CD4-positive, alpha-beta T cell (primary cell): Measurements from ENCODE around the gene TNIK. TPM values are rescaled to one million over a fixed set of nuclear protein-coding genes. Genes with fewer than 3 reads are reported as not detected.

Experiments
- ATAC-seq: fragments of 200-7000 bp; cut with Tn5 transposase; one replicate; pipeline ENCODE4 v1.10.0; 2022; ENCODE audit warnings: mild to moderate bottlenecking; ENCODE audit not compliant: poor library complexity
- CTCF ChIA-PET: fragments of 350-600 bp; sonication (Branson Sonifier 250); formaldehyde crosslinking; loops from one replicate; lab custom pipeline; 2021; ENCODE audit warnings: antibody characterized with exemption, inconsistent platforms; lab: Charles Lee
- POLR2A ChIA-PET: fragments of 350-600 bp; sonication (Branson Sonifier 250); formaldehyde crosslinking; loops from one replicate; lab custom pipeline; 2021; ENCODE audit warnings: antibody characterized with exemption, inconsistent platforms; lab: Charles Lee
- DNase-seq, 14 experiments: peaks; one replicate each; pipeline ENCODE4 v3.0.0-alpha.2; 2013 to 2020; ENCODE audit warnings: mixed read lengths in 2 of 14
- H3K27ac ChIP-seq, 2 donors: one replicate each; pipeline versions ENCODE4 v1.5.1 to v1.7.0; 2013; ENCODE audit warnings: low read length in 2 of 2, low read depth in 1 of 2, mild to moderate bottlenecking in 1 of 2
- H3K27me3 ChIP-seq, 2 experiments: 1 replicate in 1 of 2; 2 replicates in 1 of 2; pipeline versions ENCODE4 v1.6.1 to v1.7.0; 2013; ENCODE audit warnings: low read length in 2 of 2, control low read depth in 1 of 2, mild to moderate bottlenecking in 1 of 2, moderate library complexity in 1 of 2; ENCODE audit not compliant: insufficient read depth in 2 of 2, control insufficient read depth in 1 of 2
- H3K36me3 ChIP-seq: one replicate; pipeline ENCODE4 v1.6.1; 2013; ENCODE audit warnings: low read length, control low read depth; ENCODE audit not compliant: insufficient read depth
- H3K4me1 ChIP-seq: one replicate; pipeline ENCODE4 v1.6.1; 2013; ENCODE audit warnings: low read length, control low read depth; ENCODE audit not compliant: insufficient read depth
- H3K4me3 ChIP-seq: one replicate; pipeline ENCODE4 v1.5.1; 2013; ENCODE audit warnings: mild to moderate bottlenecking, low read length, moderate library complexity
- H3K9me3 ChIP-seq, 2 experiments: 1 replicate in 1 of 2; 2 replicates in 1 of 2; pipeline versions ENCODE4 v1.6.1 to v1.7.0; 2013; ENCODE audit warnings: low read length in 2 of 2, mild to moderate bottlenecking in 2 of 2, control low read depth in 1 of 2, moderate library complexity in 1 of 2; ENCODE audit not compliant: control insufficient read depth in 1 of 2, insufficient read depth in 1 of 2
- H3K27ac Mint-ChIP-seq: one replicate; pipeline ENCODE4 v1.8.0; 2020; ENCODE audit warnings: mixed read lengths
- H3K27me3 Mint-ChIP-seq: one replicate; pipeline ENCODE4 v1.8.0; 2021; ENCODE audit warnings: mixed read lengths
- H3K36me3 Mint-ChIP-seq: one replicate; pipeline ENCODE4 v1.8.0; 2021; ENCODE audit warnings: low read depth, mixed read lengths
- H3K4me1 Mint-ChIP-seq: one replicate; pipeline ENCODE4 v1.8.0; 2021; ENCODE audit warnings: low read depth, mixed read lengths
- H3K4me3 Mint-ChIP-seq: one replicate; pipeline ENCODE4 v1.8.0; 2020; ENCODE audit warnings: mild to moderate bottlenecking, mixed read lengths
- H3K9me3 Mint-ChIP-seq: one replicate; pipeline ENCODE4 v1.8.0; 2020; ENCODE audit warnings: mixed read lengths
- intact Hi-C, 2 experiments: fragments of 100-400 bp; cut with DNase I in 1 of 2; cut with micrococcal nuclease in 1 of 2; formaldehyde crosslinking; loops; one replicate each; pipeline versions ENCODE4 v1.15.1 to v1.9.0; 2023 to 2025; cut with DNase I, micrococcal nuclease
- total RNA-seq, 174 experiments: library from RNA in 2 of 174; stranded (reverse) in 2 of 174; gene quantifications; one replicate each; pipeline ENCODE4 v1.2.3 and lab custom pipeline; 2021 to 2026
- TF ChIP-seq, protein P1 (sequence below): fragments of 200-600 bp; IDR thresholded peaks from one replicate; pipeline ENCODE4 v1.8.0; 2022; ENCODE audit warnings: antibody characterized with exemption, mild to moderate bottlenecking

Gene TNIK
- total RNA-seq, 2 experiments from 2014 or later: 71.0 to 78.3 TPM

DNA sequence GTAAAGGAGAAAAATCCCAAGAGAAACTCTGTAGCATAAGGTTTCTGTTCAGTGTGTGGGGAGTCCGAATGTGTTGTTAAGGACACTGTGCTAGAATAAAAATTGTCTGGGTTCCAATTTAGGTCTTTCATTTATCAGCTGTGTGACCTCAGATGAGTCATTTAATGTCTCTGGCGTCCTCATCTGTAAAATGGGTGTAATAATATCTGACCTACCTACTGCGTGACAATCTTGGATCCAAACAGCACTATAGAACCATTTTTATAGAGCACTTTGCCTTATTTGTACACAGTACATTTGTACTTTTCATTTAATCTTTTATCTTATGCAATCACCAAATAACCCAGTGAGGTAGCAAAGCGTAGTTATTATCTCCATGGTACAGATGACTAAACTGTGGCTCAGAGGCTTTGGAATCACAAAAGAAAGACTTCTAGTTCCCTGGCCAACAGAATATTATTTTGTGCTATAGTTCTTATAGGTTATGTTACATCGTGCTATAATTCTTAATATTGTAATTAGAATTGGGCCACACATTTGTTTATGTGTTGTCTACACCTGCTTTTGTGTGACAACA, 46.6 kb upstream of the TNIK start:
- no peaks in the 10 kb centered on the region for H3K27me3 Mint-ChIP-seq
- no peak overlapping the region for H3K27ac Mint-ChIP-seq
- Histone ChIP-seq H3K9me3 (peaks cover 0 to 6% of the 10 kb centered on the region in 2 experiments), H3K27ac (no peak overlapping the region), H3K36me3 (no peaks in the 10 kb centered on the region), H3K4me1 (no peaks in the 10 kb centered on the region), H3K4me3 (no peak overlapping the region), H3K27me3 (no peaks in the 10 kb centered on the region)
- no peaks in the 10 kb centered on the region for H3K36me3 Mint-ChIP-seq
- ChIA-PET CTCF (no interaction called here), POLR2A (no interaction called here)
- ATAC-seq (no peak), DNase-seq (no peak)
- TF ChIP-seq, protein P1, sequence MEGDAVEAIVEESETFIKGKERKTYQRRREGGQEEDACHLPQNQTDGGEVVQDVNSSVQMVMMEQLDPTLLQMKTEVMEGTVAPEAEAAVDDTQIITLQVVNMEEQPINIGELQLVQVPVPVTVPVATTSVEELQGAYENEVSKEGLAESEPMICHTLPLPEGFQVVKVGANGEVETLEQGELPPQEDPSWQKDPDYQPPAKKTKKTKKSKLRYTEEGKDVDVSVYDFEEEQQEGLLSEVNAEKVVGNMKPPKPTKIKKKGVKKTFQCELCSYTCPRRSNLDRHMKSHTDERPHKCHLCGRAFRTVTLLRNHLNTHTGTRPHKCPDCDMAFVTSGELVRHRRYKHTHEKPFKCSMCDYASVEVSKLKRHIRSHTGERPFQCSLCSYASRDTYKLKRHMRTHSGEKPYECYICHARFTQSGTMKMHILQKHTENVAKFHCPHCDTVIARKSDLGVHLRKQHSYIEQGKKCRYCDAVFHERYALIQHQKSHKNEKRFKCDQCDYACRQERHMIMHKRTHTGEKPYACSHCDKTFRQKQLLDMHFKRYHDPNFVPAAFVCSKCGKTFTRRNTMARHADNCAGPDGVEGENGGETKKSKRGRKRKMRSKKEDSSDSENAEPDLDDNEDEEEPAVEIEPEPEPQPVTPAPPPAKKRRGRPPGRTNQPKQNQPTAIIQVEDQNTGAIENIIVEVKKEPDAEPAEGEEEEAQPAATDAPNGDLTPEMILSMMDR: no peak
- H3K4me3 Mint-ChIP-seq: no peak overlapping the region
- H3K9me3 Mint-ChIP-seq: no peaks in the 10 kb centered on the region
- no peaks in the 10 kb centered on the region for H3K4me1 Mint-ChIP-seq
- intact Hi-C loops: no loop called here

DNA sequence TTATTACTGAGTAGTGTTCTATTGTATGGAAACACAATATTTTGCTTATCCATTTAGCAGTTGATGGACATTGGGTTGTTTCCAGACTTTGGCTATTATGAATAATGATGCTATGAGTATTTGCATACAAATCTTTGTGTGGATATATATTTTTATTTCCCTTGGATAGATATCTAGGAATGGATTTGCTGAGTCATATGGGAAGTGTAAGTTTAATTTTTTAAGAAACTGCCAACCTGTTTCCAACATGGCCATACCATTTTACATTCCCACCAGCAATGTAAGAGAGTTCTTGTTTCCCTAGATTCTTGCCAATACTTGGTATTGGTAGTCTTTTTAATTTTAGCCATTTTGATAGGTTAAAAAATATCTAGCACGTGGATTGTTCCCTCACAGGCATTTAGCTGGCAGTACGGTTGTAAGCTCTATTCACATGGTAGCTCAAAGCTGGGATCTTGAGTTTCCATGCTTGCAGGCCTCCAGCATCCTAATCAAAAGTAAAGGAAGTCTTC, 45.7 kb upstream of the TNIK start:
- Histone ChIP-seq H3K27me3 (no peaks in the 10 kb centered on the region), H3K27ac (no peak overlapping the region), H3K4me1 (no peaks in the 10 kb centered on the region), H3K9me3 (peaks cover 0 to 6% of the 10 kb centered on the region in 2 experiments), H3K36me3 (no peaks in the 10 kb centered on the region), H3K4me3 (no peak overlapping the region)
- Mint-ChIP-seq H3K36me3 (no peaks in the 10 kb centered on the region), H3K27ac (no peak overlapping the region), H3K4me1 (no peaks in the 10 kb centered on the region), H3K9me3 (no peaks in the 10 kb centered on the region), H3K4me3 (no peak overlapping the region), H3K27me3 (no peaks in the 10 kb centered on the region)
- DNase-seq: no peak
- TF ChIP-seq, protein P1: no peak
- intact Hi-C loops: no loop called here
- no peak for ATAC-seq
- CTCF ChIA-PET: no interaction called here
- POLR2A ChIA-PET: no interaction called here

DNA sequence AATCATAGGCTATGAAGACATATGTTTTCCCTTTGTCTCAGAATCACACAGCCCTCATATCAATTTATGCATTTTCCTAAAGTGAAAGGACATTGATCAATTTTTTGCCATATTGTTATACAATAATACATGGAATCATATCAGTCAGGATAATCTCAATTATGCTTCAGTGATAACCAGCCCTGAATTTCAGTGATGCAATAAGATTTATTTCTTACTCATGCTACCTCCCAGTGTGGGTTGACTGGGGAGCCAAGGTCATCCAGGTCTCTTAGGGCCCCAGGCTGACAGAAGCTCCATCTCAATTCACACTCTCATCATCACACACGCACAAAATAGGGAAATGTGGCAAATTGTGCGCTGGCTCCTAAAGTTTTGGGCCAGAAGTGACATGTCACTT, 44.2 kb upstream of the TNIK start:
- H3K36me3 Mint-ChIP-seq: no peaks in the 10 kb centered on the region
- intact Hi-C loops: no loop called here
- no peak for DNase-seq

More for the DNA sequence above, 44.2 kb upstream of the TNIK start:
- H3K27me3 Mint-ChIP-seq: no peaks in the 10 kb centered on the region
- H3K9me3 Mint-ChIP-seq: no peaks in the 10 kb centered on the region
- no peaks in the 10 kb centered on the region for H3K36me3 ChIP-seq
- no peak overlapping the region for H3K27ac ChIP-seq
- ATAC-seq: no peak
- H3K4me3 ChIP-seq: no peak overlapping the region
- H3K27me3 ChIP-seq: no peaks in the 10 kb centered on the region
- TF ChIP-seq, protein P1: no peak
- peaks cover 0 to 6% of the 10 kb centered on the region in 2 experiments for H3K9me3 ChIP-seq
- ChIA-PET POLR2A (no interaction called here), CTCF (no interaction called here)
- H3K27ac Mint-ChIP-seq: no peak overlapping the region
- H3K4me1 ChIP-seq: no peaks in the 10 kb centered on the region
- peaks cover 5% of the 10 kb centered on the region for H3K4me1 Mint-ChIP-seq
- H3K4me3 Mint-ChIP-seq: no peak overlapping the region
